OCI-LY7 (cell line): ENCODE measurements around the gene OLFM2. TPM values are rescaled to one million over a fixed set of nuclear protein-coding genes. Genes with fewer than 3 reads are reported as not detected.

Experiments
- BruUV-seq: library from RNA; stranded (reverse); fragments of 400-500 nt; replicated peaks from 2 replicates; lab custom pipeline; 2021; lab: Mats Ljungman, UMichigan
- CTCF ChIA-PET: fragments of 300-600 bp; sonication (Branson Sonifier 250); formaldehyde crosslinking; loops from one replicate; lab custom pipeline; 2022; ENCODE audit warnings: antibody characterized with exemption; ENCODE audit not compliant: unreplicated experiment; lab: Charles Lee
- POLR2A ChIA-PET: fragments of 300-600 bp; sonication (Branson Sonifier 250); formaldehyde crosslinking; loops from one replicate; lab custom pipeline; 2022; ENCODE audit warnings: antibody characterized with exemption; lab: Charles Lee
- DNase-seq: peaks from one replicate; pipeline ENCODE4 v3.0.0-alpha.2; 2015; ENCODE audit warnings: low spot score
- H2AFZ ChIP-seq: fragments of 200-600 bp; sonication (generic), shearing (Covaris generic); 2 replicates; pipeline ENCODE4 v1.6.1; 2014; ENCODE audit warnings: mild to moderate bottlenecking, antibody characterized with exemption, low read length, moderate library complexity
- H3K27ac ChIP-seq: fragments of 200-600 bp; sonication (generic); 2 replicates; pipeline ENCODE4 v1.5.1; 2014; ENCODE audit warnings: mixed run types, low read depth, mild to moderate bottlenecking, moderate library complexity, low read length, inconsistent platforms; ENCODE audit not compliant: poor library complexity, severe bottlenecking
- H3K36me3 ChIP-seq: fragments of 200-600 bp; sonication (generic); 2 replicates; pipeline ENCODE4 v1.6.1; 2014; ENCODE audit warnings: mild to moderate bottlenecking, antibody characterized with exemption, low read length, moderate library complexity, mixed read lengths; ENCODE audit not compliant: insufficient read depth
- H3K4me1 ChIP-seq: fragments of 200-600 bp; sonication (generic); 2 replicates; pipeline ENCODE4 v1.5.1; 2014; ENCODE audit warnings: mild to moderate bottlenecking, low read length; ENCODE audit not compliant: insufficient read depth, poor library complexity, severe bottlenecking
- H3K4me2 ChIP-seq: fragments of 200-600 bp; sonication (generic); 2 replicates; pipeline ENCODE4 v1.6.1; 2014; ENCODE audit warnings: mild to moderate bottlenecking, low read length
- H3K4me3 ChIP-seq: fragments of 200-600 bp; sonication (generic); 2 replicates; pipeline ENCODE4 v1.5.1; 2014; ENCODE audit warnings: mild to moderate bottlenecking, low read depth, low read length; ENCODE audit not compliant: poor library complexity, severe bottlenecking
- H3K79me2 ChIP-seq: fragments of 200-600 bp; sonication (generic); 2 replicates; pipeline ENCODE4 v1.6.1; 2016; ENCODE audit warnings: low read depth, mild to moderate bottlenecking, low read length, moderate library complexity, mixed read lengths; ENCODE audit not compliant: insufficient read depth
- H3K9me2 ChIP-seq: fragments of 200-600 bp; sonication (generic); 2 replicates; pipeline ENCODE4 v1.6.1; 2016; ENCODE audit warnings: mild to moderate bottlenecking, low read length, mixed read lengths; ENCODE audit not compliant: insufficient read depth
- H3K9me3 ChIP-seq: fragments of 200-600 bp; sonication (generic); 2 replicates; pipeline ENCODE4 v1.6.1; 2014; ENCODE audit warnings: mild to moderate bottlenecking, mixed run types, low read length, mixed read lengths
- H4K20me1 ChIP-seq: fragments of 200-600 bp; sonication (generic); 2 replicates; pipeline ENCODE4 v1.6.1; 2014; ENCODE audit warnings: mild to moderate bottlenecking, antibody characterized with exemption, low read length, moderate library complexity, mixed read lengths; ENCODE audit not compliant: insufficient read depth
- EZH2phosphoT487 ChIP-seq: fragments of 200-600 bp; sonication (generic); IDR thresholded peaks from 2 replicates; pipeline ENCODE4 v1.6.1; 2018; ENCODE audit warnings: low read depth, borderline replicate concordance, mild to moderate bottlenecking, mixed run types, antibody characterized with exemption, low read length, moderate library complexity, mixed read lengths
- intact Hi-C: fragments of 100-400 bp; cut with micrococcal nuclease; formaldehyde crosslinking; loops from one replicate; pipeline ENCODE4 v1.10.0; 2022; ENCODE audit not compliant: unreplicated experiment
- total RNA-seq, 2 experiments: library from RNA; depleted of rRNA in 1 of 2; stranded (reverse); fragments of >200 nt in 1 of 2; shearing (Covaris generic) in 1 of 2; gene quantifications; 2 replicates each; pipeline ENCODE4 v1.2.3, GENCODE V29; 2014 to 2022
- TF ChIP-seq, protein P1 (sequence below): fragments of 200-600 bp; sonication (generic); conservative IDR thresholded peaks from 2 replicates; pipeline ENCODE4 v1.5.1; 2014; ENCODE audit warnings: mild to moderate bottlenecking, antibody characterized with exemption, low read length, moderate library complexity, mixed read lengths

OLFM2 gene
- total RNA-seq, 2 experiments from 2014 or later, result not detected

- Histone ChIP-seq H3K9me2 (no peaks in the 10 kb centered on the region), H3K27ac (no peak overlapping the region), H3K4me3 (no peak overlapping the region), H3K79me2 (no peaks in the 10 kb centered on the region), H3K4me1 (no peaks in the 10 kb centered on the region), H3K4me2 (no peak overlapping the region), H2AFZ (no peak overlapping the region), H4K20me1 (no peaks in the 10 kb centered on the region), H3K9me3 (no peaks in the 10 kb centered on the region), H3K36me3 (no peaks in the 10 kb centered on the region)
- CTCF ChIA-PET, result no interaction called here
- POLR2A ChIA-PET, result no interaction called here
- intact Hi-C loops, result no loop called here
- no peak for DNase-seq
- BruUV-seq, result no TSS peak
- TF ChIP-seq, protein P1, sequence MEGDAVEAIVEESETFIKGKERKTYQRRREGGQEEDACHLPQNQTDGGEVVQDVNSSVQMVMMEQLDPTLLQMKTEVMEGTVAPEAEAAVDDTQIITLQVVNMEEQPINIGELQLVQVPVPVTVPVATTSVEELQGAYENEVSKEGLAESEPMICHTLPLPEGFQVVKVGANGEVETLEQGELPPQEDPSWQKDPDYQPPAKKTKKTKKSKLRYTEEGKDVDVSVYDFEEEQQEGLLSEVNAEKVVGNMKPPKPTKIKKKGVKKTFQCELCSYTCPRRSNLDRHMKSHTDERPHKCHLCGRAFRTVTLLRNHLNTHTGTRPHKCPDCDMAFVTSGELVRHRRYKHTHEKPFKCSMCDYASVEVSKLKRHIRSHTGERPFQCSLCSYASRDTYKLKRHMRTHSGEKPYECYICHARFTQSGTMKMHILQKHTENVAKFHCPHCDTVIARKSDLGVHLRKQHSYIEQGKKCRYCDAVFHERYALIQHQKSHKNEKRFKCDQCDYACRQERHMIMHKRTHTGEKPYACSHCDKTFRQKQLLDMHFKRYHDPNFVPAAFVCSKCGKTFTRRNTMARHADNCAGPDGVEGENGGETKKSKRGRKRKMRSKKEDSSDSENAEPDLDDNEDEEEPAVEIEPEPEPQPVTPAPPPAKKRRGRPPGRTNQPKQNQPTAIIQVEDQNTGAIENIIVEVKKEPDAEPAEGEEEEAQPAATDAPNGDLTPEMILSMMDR, result no peak
- TF ChIP-seq EZH2phosphoT487, result no peak
These were observed 4.9 kb upstream of the OLFM2 start for GRCh38 chr19:9941231-9941630.

GRCh38 chr19:9940778-9941177 lies 4.5 kb upstream of the OLFM2 start:
- no peak for DNase-seq
- H3K4me2 ChIP-seq, result no peak overlapping the region
- H3K36me3 ChIP-seq, result no peaks in the 10 kb centered on the region
- H3K79me2 ChIP-seq, result no peaks in the 10 kb centered on the region
- H3K4me1 ChIP-seq, result no peaks in the 10 kb centered on the region
- no peak overlapping the region for H3K27ac ChIP-seq
- ChIA-PET CTCF (no interaction called here), POLR2A (no interaction called here)
- H4K20me1 ChIP-seq, result no peaks in the 10 kb centered on the region
- H3K4me3 ChIP-seq, result no peak overlapping the region
- no peak overlapping the region for H2AFZ ChIP-seq
- no TSS peak for BruUV-seq
- no peak for TF ChIP-seq EZH2phosphoT487
- TF ChIP-seq, protein P1, result no peak
- H3K9me3 ChIP-seq, result no peaks in the 10 kb centered on the region
- no peaks in the 10 kb centered on the region for H3K9me2 ChIP-seq
- intact Hi-C loops, result no loop called here

DNA sequence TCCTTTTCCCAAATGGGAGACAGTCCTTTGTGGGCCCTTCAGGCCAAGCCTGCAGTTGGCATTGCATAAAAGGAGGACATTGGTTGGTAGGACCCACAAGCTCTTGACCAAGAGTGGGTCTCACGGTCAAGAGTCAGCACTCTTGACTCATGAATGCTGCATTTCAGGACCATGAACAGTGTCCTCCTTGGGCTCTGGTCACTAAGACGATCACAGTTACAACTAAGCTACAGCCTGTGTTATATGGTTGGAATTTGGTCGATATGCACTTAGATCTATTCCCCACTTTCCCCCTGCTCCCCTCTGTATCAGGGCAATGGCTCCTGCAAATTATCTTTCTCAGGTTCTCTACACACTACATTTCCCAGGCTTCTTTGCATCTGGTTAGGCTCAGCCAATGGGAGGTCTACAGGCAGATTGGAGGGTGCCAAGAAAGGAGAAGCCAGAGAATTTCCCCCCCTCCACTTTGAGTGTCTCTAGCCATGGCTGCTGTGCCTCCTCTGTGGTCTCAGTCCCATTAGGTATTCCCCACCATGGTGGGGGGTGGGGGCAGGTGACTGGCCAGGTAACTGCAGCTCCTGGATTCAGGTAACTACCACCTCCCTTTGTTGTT lies 3.1 kb upstream of the OLFM2 start:
- H3K4me1 ChIP-seq, result no peaks in the 10 kb centered on the region
- intact Hi-C loops, result no loop called here
- POLR2A ChIA-PET, result no interaction called here
- H3K27ac ChIP-seq, result no peak overlapping the region
- no peaks in the 10 kb centered on the region for H4K20me1 ChIP-seq
- CTCF ChIA-PET, result no interaction called here
- H3K9me3 ChIP-seq, result no peaks in the 10 kb centered on the region
- H3K79me2 ChIP-seq, result no peaks in the 10 kb centered on the region
- H3K4me2 ChIP-seq, result no peak overlapping the region
- no peaks in the 10 kb centered on the region for H3K36me3 ChIP-seq
- no TSS peak for BruUV-seq
- no peak overlapping the region for H3K4me3 ChIP-seq
- no peak for DNase-seq
- TF ChIP-seq, protein P1, result no peak
- no peak for TF ChIP-seq EZH2phosphoT487
- no peak overlapping the region for H2AFZ ChIP-seq
- H3K9me2 ChIP-seq, result no peaks in the 10 kb centered on the region
